A549 (cell line): ENCODE data around the gene SORCS3. TPM values are rescaled to one million over a fixed set of nuclear protein-coding genes. Genes with fewer than 3 reads are reported as not detected.

ENCODE experiments used
- ATAC-seq, 2 experiments: fragments of 200-7000 bp in 1 of 2; fragments of >200 bp in 1 of 2; cut with Nextera tagmentation in 1 of 2; cut with Tn5 transposase in 1 of 2; 3 replicates each; pipeline versions ENCODE4 v1.8.0 to v1.9.1; 2018 to 2020; ENCODE audit warnings: mild to moderate bottlenecking in 1 of 2, moderate library complexity in 1 of 2
- CTCF ChIA-PET: fragments of 300-600 bp; sonication (Branson Sonifier 250); formaldehyde crosslinking; extraction: SDS; loops from one replicate; lab custom pipeline; 2021; ENCODE audit warnings: antibody characterized with exemption, inconsistent platforms; lab: Yijun Ruan, JAX
- POLR2A ChIA-PET: fragments of 350-600 bp; formaldehyde crosslinking; extraction: SDS; loops from one replicate; lab custom pipeline; 2021; ENCODE audit warnings: antibody characterized with exemption, inconsistent platforms; lab: Yijun Ruan, JAX
- DNase-seq, 2 experiments: peaks; one replicate each; pipeline versions ENCODE4 v3.0.0 to v3.0.0-alpha.2; 2011 to 2016; ENCODE audit warnings: low read depth in 1 of 2, low spot score in 1 of 2
- FAIRE-seq: peaks from 2 replicates; lab custom pipeline; 2011; peaks lifted over from hg19 to GRCh38; lab: Jason Lieb, UNC
- H3K27ac ChIP-seq, 2 experiments: fragments of >200 bp; sonication (Bioruptor Twin); formaldehyde crosslinking; 3 replicates each; pipeline ENCODE4 v1.5.1; 2016 to 2017
- H3K4me1 ChIP-seq: fragments of >200 bp; sonication (Bioruptor Twin); formaldehyde crosslinking; 3 replicates; pipeline ENCODE4 v1.6.1; 2016
- H3K4me2 ChIP-seq: fragments of >200 bp; sonication (Bioruptor Twin); formaldehyde crosslinking; 3 replicates; pipeline ENCODE4 v1.6.1; 2016
- H3K4me3 ChIP-seq: fragments of >200 bp; sonication (Bioruptor Twin); formaldehyde crosslinking; 3 replicates; pipeline ENCODE4 v1.5.1; 2016
- H3K9me3 ChIP-seq: fragments of >200 bp; sonication (Bioruptor Twin); formaldehyde crosslinking; 3 replicates; pipeline ENCODE4 v1.6.1; 2016
- BCL3 ChIP-seq: fragments of >200 bp; sonication (Bioruptor Twin); formaldehyde crosslinking; IDR thresholded peaks from 3 replicates; pipeline ENCODE4 v1.6.1; 2016
- CBX2 ChIP-seq: fragments of 200-600 bp; sonication (generic); IDR thresholded peaks from 2 replicates; pipeline ENCODE4 v1.6.1; 2016; ENCODE audit warnings: low read depth, mild to moderate bottlenecking, borderline replicate concordance
- CEBPB ChIP-seq, 2 experiments: fragments of >200 bp in 1 of 2; sonication (Bioruptor Twin) in 1 of 2; formaldehyde crosslinking in 1 of 2; IDR thresholded peaks; 2 replicates each; pipeline ENCODE4 v1.6.1; 2012 to 2016
- CHD2 ChIP-seq: fragments of 150-350 bp; IDR thresholded peaks from 2 replicates; pipeline ENCODE4 v1.6.1; 2014; ENCODE audit warnings: low read length; ENCODE audit not compliant: partially characterized antibody
- CHD4 ChIP-seq: fragments of 200-600 bp; sonication (generic); IDR thresholded peaks from 2 replicates; pipeline ENCODE4 v1.6.1; 2016; ENCODE audit warnings: antibody characterized with exemption, mild to moderate bottlenecking, borderline replicate concordance
- FOXS1 ChIP-seq: fragments of 250-450 bp; sonication (Bioruptor Pico); IDR thresholded peaks from 2 replicates; pipeline ENCODE4 v1.5.0; 2020; ENCODE audit warnings: mild to moderate bottlenecking, moderate library complexity
- GATA3 ChIP-seq: IDR thresholded peaks from 2 replicates; pipeline ENCODE4 v1.6.1; 2012; ENCODE audit warnings: borderline replicate concordance
- HEYL ChIP-seq: fragments of 250-450 bp; sonication (Bioruptor Pico); IDR thresholded peaks from 2 replicates; pipeline ENCODE4 v1.8.0; 2021; ENCODE audit warnings: mild to moderate bottlenecking, moderate library complexity
- HOXB13 ChIP-seq: fragments of 250-450 bp; sonication (Bioruptor Pico); IDR thresholded peaks from 2 replicates; pipeline ENCODE4 v1.5.0; 2020; ENCODE audit warnings: low read depth, mild to moderate bottlenecking, moderate library complexity
- MAFK ChIP-seq: fragments of 450-650 bp; IDR thresholded peaks from 2 replicates; pipeline ENCODE4 v1.6.1; 2014; ENCODE audit not compliant: partially characterized antibody
- MAX ChIP-seq: IDR thresholded peaks from 2 replicates; pipeline ENCODE4 v1.6.1; 2012
- MAZ ChIP-seq: fragments of 150-350 bp; IDR thresholded peaks from 2 replicates; pipeline ENCODE4 v1.6.1; 2014; ENCODE audit warnings: antibody characterized with exemption, low read depth, low read length, borderline replicate concordance
- NFE2L2 ChIP-seq: fragments of 150-350 bp; conservative IDR thresholded peaks from 2 replicates; pipeline ENCODE4 v1.6.1; 2014; ENCODE audit warnings: low read length
- NPAS2 ChIP-seq: fragments of 250-450 bp; sonication (Bioruptor Pico); IDR thresholded peaks from 2 replicates; pipeline ENCODE4 v1.8.0; 2022; ENCODE audit warnings: mild to moderate bottlenecking, moderate library complexity, borderline replicate concordance
- POLR2A ChIP-seq: IDR thresholded peaks from 2 replicates; pipeline ENCODE4 v1.6.1; 2012; ENCODE audit warnings: mild to moderate bottlenecking, low read length
- POLR2AphosphoS2 ChIP-seq: conservative IDR thresholded peaks from 2 replicates; pipeline ENCODE4 v1.6.1; 2012; ENCODE audit warnings: low read length, improper control_type of control experiment, inconsistent platforms
- RAD21 ChIP-seq, 2 experiments: fragments of >200 bp in 1 of 2; sonication (Bioruptor Twin) in 1 of 2; formaldehyde crosslinking in 1 of 2; IDR thresholded peaks in 1 of 2; conservative IDR thresholded peaks in 1 of 2; 2 replicates in 1 of 2; 3 replicates in 1 of 2; pipeline ENCODE4 v1.6.1; 2012 to 2018; ENCODE audit warnings: inconsistent platforms in 1 of 2
- RARB ChIP-seq: fragments of 250-450 bp; sonication (Bioruptor Pico); IDR thresholded peaks from 2 replicates; pipeline ENCODE4 v1.8.0; 2021; ENCODE audit warnings: mild to moderate bottlenecking, moderate library complexity
- RCOR1 ChIP-seq: fragments of 150-350 bp; IDR thresholded peaks from 2 replicates; pipeline ENCODE4 v1.6.1; 2014; ENCODE audit warnings: antibody characterized with exemption, low read length, low read depth
- SMC3 ChIP-seq: fragments of >200 bp; sonication (Bioruptor Twin); formaldehyde crosslinking; IDR thresholded peaks from 3 replicates; pipeline ENCODE4 v1.6.1; 2018; ENCODE audit warnings: inconsistent platforms
- ZFP36 ChIP-seq: fragments of 450-650 bp; IDR thresholded peaks from 2 replicates; pipeline ENCODE4 v1.6.1; 2014; ENCODE audit warnings: borderline replicate concordance; ENCODE audit not compliant: partially characterized antibody
- ZSCAN20 ChIP-seq: fragments of 250-450 bp; sonication (Bioruptor Pico); IDR thresholded peaks from 2 replicates; pipeline ENCODE4 v1.8.0; 2022; ENCODE audit warnings: mild to moderate bottlenecking, moderate library complexity
- WGBS: methylation state at CpG from one replicate; pipeline ENCODE4 v1.1.6; 2017; ENCODE audit errors: missing lambda C conversion rate; 5-methylcytosine and 5-hydroxymethylcytosine counted together
- polyA plus RNA-seq, 4 experiments: library from polyadenylated mRNA; depleted of rRNA in 3 of 4; stranded (reverse); fragments of >200 nt; fragmentation: RNase III in 1 of 4; extraction: RNeasy Plus Mini Kit Qiagen cat#74134 plus additional on column Dnase treatment in 1 of 4; gene quantifications; 2 replicates in 3 of 4; 3 replicates in 1 of 4; pipeline ENCODE4 v1.2.3, GENCODE V29; 2011 to 2017
- TF ChIP-seq, protein P1 (sequence below): fragments of 250-450 bp; sonication (Bioruptor Pico); IDR thresholded peaks from 2 replicates; pipeline ENCODE4 v1.5.0; 2020; ENCODE audit warnings: low read depth, mild to moderate bottlenecking, moderate library complexity
- TF ChIP-seq, protein P2 (sequence below): fragments of 200-600 bp; sonication (generic); IDR thresholded peaks from 2 replicates; pipeline ENCODE4 v1.6.1; 2016; ENCODE audit warnings: antibody characterized with exemption, mild to moderate bottlenecking, moderate library complexity
- TF ChIP-seq, protein P3 (sequence below): fragments of 450-650 bp; IDR thresholded peaks from 2 replicates; pipeline ENCODE4 v1.6.1; 2014; ENCODE audit warnings: antibody characterized with exemption

The SORCS3 gene
- polyA plus RNA-seq, 2 of the 4 experiments (the other 2 are of a cell fraction), result not detected

- TF ChIP-seq MAX, result no peak
- TF ChIP-seq POLR2A, result no peak
- no peak for TF ChIP-seq NPAS2
- TF ChIP-seq CHD2, result no peak
- TF ChIP-seq SMC3, result no peak
- TF ChIP-seq CHD4, result no peak
- TF ChIP-seq MAFK, result no peak
- no peak for TF ChIP-seq BCL3
- TF ChIP-seq HEYL (CRISPR knock-in tag), result no peak
- TF ChIP-seq, protein P1, sequence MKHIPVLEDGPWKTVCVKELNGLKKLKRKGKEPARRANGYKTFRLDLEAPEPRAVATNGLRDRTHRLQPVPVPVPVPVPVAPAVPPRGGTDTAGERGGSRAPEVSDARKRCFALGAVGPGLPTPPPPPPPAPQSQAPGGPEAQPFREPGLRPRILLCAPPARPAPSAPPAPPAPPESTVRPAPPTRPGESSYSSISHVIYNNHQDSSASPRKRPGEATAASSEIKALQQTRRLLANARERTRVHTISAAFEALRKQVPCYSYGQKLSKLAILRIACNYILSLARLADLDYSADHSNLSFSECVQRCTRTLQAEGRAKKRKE (CRISPR knock-in tag), result no peak
- TF ChIP-seq GATA3, result no peak
- TF ChIP-seq, protein P2, sequence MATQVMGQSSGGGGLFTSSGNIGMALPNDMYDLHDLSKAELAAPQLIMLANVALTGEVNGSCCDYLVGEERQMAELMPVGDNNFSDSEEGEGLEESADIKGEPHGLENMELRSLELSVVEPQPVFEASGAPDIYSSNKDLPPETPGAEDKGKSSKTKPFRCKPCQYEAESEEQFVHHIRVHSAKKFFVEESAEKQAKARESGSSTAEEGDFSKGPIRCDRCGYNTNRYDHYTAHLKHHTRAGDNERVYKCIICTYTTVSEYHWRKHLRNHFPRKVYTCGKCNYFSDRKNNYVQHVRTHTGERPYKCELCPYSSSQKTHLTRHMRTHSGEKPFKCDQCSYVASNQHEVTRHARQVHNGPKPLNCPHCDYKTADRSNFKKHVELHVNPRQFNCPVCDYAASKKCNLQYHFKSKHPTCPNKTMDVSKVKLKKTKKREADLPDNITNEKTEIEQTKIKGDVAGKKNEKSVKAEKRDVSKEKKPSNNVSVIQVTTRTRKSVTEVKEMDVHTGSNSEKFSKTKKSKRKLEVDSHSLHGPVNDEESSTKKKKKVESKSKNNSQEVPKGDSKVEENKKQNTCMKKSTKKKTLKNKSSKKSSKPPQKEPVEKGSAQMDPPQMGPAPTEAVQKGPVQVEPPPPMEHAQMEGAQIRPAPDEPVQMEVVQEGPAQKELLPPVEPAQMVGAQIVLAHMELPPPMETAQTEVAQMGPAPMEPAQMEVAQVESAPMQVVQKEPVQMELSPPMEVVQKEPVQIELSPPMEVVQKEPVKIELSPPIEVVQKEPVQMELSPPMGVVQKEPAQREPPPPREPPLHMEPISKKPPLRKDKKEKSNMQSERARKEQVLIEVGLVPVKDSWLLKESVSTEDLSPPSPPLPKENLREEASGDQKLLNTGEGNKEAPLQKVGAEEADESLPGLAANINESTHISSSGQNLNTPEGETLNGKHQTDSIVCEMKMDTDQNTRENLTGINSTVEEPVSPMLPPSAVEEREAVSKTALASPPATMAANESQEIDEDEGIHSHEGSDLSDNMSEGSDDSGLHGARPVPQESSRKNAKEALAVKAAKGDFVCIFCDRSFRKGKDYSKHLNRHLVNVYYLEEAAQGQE, result no peak
- no peak for TF ChIP-seq HOXB13
- TF ChIP-seq, protein P3, sequence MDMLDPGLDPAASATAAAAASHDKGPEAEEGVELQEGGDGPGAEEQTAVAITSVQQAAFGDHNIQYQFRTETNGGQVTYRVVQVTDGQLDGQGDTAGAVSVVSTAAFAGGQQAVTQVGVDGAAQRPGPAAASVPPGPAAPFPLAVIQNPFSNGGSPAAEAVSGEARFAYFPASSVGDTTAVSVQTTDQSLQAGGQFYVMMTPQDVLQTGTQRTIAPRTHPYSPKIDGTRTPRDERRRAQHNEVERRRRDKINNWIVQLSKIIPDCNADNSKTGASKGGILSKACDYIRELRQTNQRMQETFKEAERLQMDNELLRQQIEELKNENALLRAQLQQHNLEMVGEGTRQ, result no peak
- TF ChIP-seq RAD21 (conservative IDR thresholded peaks at IDR 0.05 in 1 of 2, IDR thresholded peaks at IDR 0.05 in 1 of 2), result no peak
- TF ChIP-seq MAZ, result no peak
- Histone ChIP-seq H3K4me3 (no peak overlapping the region), H3K4me1 (no peaks in the 10 kb centered on the region), H3K27ac (no peak overlapping the region), H3K4me2 (no peak overlapping the region), H3K9me3 (no peaks in the 10 kb centered on the region)
- ChIA-PET POLR2A (no interaction called here), CTCF (no interaction called here)
- FAIRE-seq (no peak), ATAC-seq (no peak), DNase-seq (no peak)
- WGBS, result 52% methylated on average over 4 of the region's 4 CpGs
Observed at GRCh38 chr10:105183536-105183935, 542.4 kb downstream of the SORCS3 start.

DNA sequence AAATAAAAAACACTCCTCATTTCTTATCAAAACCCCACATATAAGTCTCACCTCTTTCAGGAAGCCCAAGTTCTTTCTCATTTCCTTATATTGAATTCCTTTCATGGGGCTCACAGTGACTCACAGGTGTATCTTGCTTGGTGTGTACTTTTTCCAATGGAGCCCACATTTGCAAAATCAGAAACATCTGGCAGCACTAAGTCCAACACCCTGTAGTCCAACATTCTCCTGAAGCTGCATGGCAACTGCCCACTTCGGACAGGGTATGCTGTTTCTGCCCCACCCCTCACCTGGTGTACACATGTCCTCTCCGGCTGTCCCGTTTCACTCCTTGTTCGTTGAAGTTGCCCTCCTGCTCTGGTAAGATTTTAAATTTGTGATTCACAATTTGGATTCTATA, 544.1 kb downstream of the SORCS3 start:
- Histone ChIP-seq H3K27ac (no peak overlapping the region), H3K4me3 (no peak overlapping the region), H3K4me1 (no peaks in the 10 kb centered on the region), H3K4me2 (no peak overlapping the region), H3K9me3 (no peaks in the 10 kb centered on the region)
- no peak for TF ChIP-seq HEYL (CRISPR knock-in tag)
- no peak for TF ChIP-seq CEBPB (IDR thresholded peaks at IDR 0.05)
- TF ChIP-seq POLR2AphosphoS2, result no peak
- no peak for TF ChIP-seq CBX2
- no peak for TF ChIP-seq ZFP36
- TF ChIP-seq ZSCAN20 (CRISPR knock-in tag), result no peak
- no peak for TF ChIP-seq RARB (CRISPR knock-in tag)
- no peak for TF ChIP-seq FOXS1
- TF ChIP-seq RCOR1, result no peak
- TF ChIP-seq NFE2L2, result no peak
- no peak for DNase-seq
- CTCF ChIA-PET, result no interaction called here
- WGBS, result 2% methylated on average over 4 of the region's 4 CpGs
- POLR2A ChIA-PET, result no interaction called here
- no peak for ATAC-seq
- FAIRE-seq, result no peak
